Keratinocyte (primary cell): ENCODE results near the gene PIEZO1. TPM values are rescaled to one million over a fixed set of nuclear protein-coding genes. Genes with fewer than 3 reads are reported as not detected.

Experiments
- DNase-seq: peaks from one replicate; pipeline ENCODE4 v3.0.0-alpha.2; 2011; ENCODE audit warnings: low read depth, missing footprints, low spot score
- FAIRE-seq: peaks from 2 replicates; lab custom pipeline; 2011; peaks lifted over from hg19 to GRCh38; lab: Jason Lieb, UNC
- H2AFZ ChIP-seq: 2 replicates; pipeline ENCODE4 v1.6.0; 2012; ENCODE audit warnings: low read length, control low read depth, inconsistent platforms; ENCODE audit not compliant: control insufficient read depth
- H3K27ac ChIP-seq: 2 replicates; pipeline ENCODE4 v1.5.1; 2011; ENCODE audit warnings: low read length; ENCODE audit not compliant: control insufficient read depth, insufficient read depth
- H3K27me3 ChIP-seq: 3 replicates; pipeline ENCODE4 v1.6.0; 2011; ENCODE audit warnings: low read length; ENCODE audit not compliant: control insufficient read depth, insufficient read depth; ENCODE audit errors: extremely low read depth
- H3K36me3 ChIP-seq, 2 experiments: 2 replicates in 1 of 2; 3 replicates in 1 of 2; pipeline ENCODE4 v1.5.1; 2011; ENCODE audit warnings: low read length in 2 of 2, mild to moderate bottlenecking in 1 of 2; ENCODE audit not compliant: control insufficient read depth in 2 of 2, insufficient read depth in 2 of 2; ENCODE audit errors: extremely low read depth in 1 of 2
- H3K4me1 ChIP-seq: 3 replicates; pipeline ENCODE4 v1.5.1; 2011; ENCODE audit warnings: low read length; ENCODE audit not compliant: control insufficient read depth, insufficient read depth; ENCODE audit errors: extremely low read depth
- H3K4me2 ChIP-seq: 3 replicates; pipeline ENCODE4 v1.6.0; 2011; ENCODE audit warnings: low read depth, low read length; ENCODE audit not compliant: control insufficient read depth, insufficient read depth; ENCODE audit errors: extremely low read depth
- H3K4me3 ChIP-seq, 3 experiments: fragments of 200-600 bp in 1 of 3; sonication (generic) in 1 of 3; 2 replicates in 2 of 3; 3 replicates in 1 of 3; pipeline ENCODE4 v1.5.1; 2011 to 2016; ENCODE audit warnings: low read length in 3 of 3, mild to moderate bottlenecking in 3 of 3, control low read depth in 2 of 3, inconsistent platforms in 1 of 3, low read depth in 1 of 3, mixed read lengths in 1 of 3, mixed run types in 1 of 3, moderate library complexity in 1 of 3; ENCODE audit not compliant: control insufficient read depth in 2 of 3, insufficient read depth in 2 of 3; ENCODE audit errors: extremely low read depth in 1 of 3
- H3K79me2 ChIP-seq: 2 replicates; pipeline ENCODE4 v1.6.0; 2012; ENCODE audit warnings: low read length; ENCODE audit not compliant: control insufficient read depth, insufficient read depth
- H3K9ac ChIP-seq: 3 replicates; pipeline ENCODE4 v1.6.0; 2011; ENCODE audit warnings: low read length; ENCODE audit not compliant: control insufficient read depth, insufficient read depth; ENCODE audit errors: extremely low read depth
- H3K9me1 ChIP-seq: 3 replicates; pipeline ENCODE4 v1.6.0; 2011; ENCODE audit warnings: low read length; ENCODE audit not compliant: control insufficient read depth, insufficient read depth; ENCODE audit errors: extremely low read depth
- H3K9me3 ChIP-seq: 2 replicates; pipeline ENCODE4 v1.5.1; 2012; ENCODE audit warnings: low read depth, low read length; ENCODE audit not compliant: control insufficient read depth
- H4K20me1 ChIP-seq: 3 replicates; pipeline ENCODE4 v1.6.0; 2011; ENCODE audit warnings: low read length; ENCODE audit not compliant: control insufficient read depth, insufficient read depth; ENCODE audit errors: extremely low read depth
- CTCF ChIP-seq, 3 experiments: IDR thresholded peaks in 1 of 3; conservative IDR thresholded peaks in 1 of 3; optimal IDR thresholded peaks in 1 of 3; 2 replicates in 2 of 3; 3 replicates in 1 of 3; pipeline versions ENCODE3 to v1.5.1; 2011; ENCODE audit warnings: low read length in 3 of 3, mild to moderate bottlenecking in 3 of 3, moderate library complexity in 2 of 3, control low read depth in 1 of 3, inconsistent platforms in 1 of 3; ENCODE audit not compliant: insufficient read depth in 2 of 3; ENCODE audit errors: extremely low read depth in 1 of 3
- EZH2 ChIP-seq: IDR thresholded peaks from one replicate; pipeline ENCODE4 v1.6.1; 2012; ENCODE audit warnings: inconsistent platforms, mild to moderate bottlenecking, low read length, moderate library complexity
- dilution Hi-C: fragments of 300-500 bp; cut with MboI; formaldehyde crosslinking; loops from one replicate; pipeline ENCODE4 v1.7.0; 2020; ENCODE audit warnings: low sequenced_read_pairs; ENCODE audit not compliant: extremely low pct_ligation_motif_present
- polyA plus RNA-seq, 5 experiments: library from polyadenylated mRNA; depleted of rRNA in 3 of 5; stranded (reverse) in 3 of 5; stranded (forward) in 1 of 5; unstranded in 1 of 5; fragments of >200 nt; gene quantifications; 1 replicate in 1 of 5; 2 replicates in 3 of 5; 3 replicates in 1 of 5; pipeline versions ENCODE4 v1.2.1 to v1.2.3, GENCODE V29; 2011 to 2012; ENCODE audit warnings: missing spikeins in 2 of 5, low read depth in 1 of 5, low replicate concordance in 1 of 5

PIEZO1 gene
- polyA plus RNA-seq, 1 donor (not counting 4 experiments of a cell fraction or from before 2014, with no cell fraction given), result 62.8 TPM

GRCh38 chr16:88769617-88770460 is 15.2 kb downstream of the PIEZO1 start:
- H3K36me3 ChIP-seq, result peaks cover 9 to 11% of the 10 kb centered on the region in 2 experiments
- no peak for FAIRE-seq
- H3K27me3 ChIP-seq, result no peaks in the 10 kb centered on the region
- peak overlapping the region; percentile 74 for H3K9ac ChIP-seq
- peaks cover 13% of the 10 kb centered on the region for H3K9me1 ChIP-seq
- TF ChIP-seq CTCF (optimal IDR thresholded peaks at IDR 0.05 in 1 of 3, IDR thresholded peaks at IDR 0.05 in 1 of 3, conservative IDR thresholded peaks at IDR 0.05 in 1 of 3; ENCODE audit: extremely low read depth in 1 of 3, insufficient read depth in 2 of 3, low read length in 3 of 3), result no peak
- no peak for TF ChIP-seq EZH2
- H3K4me2 ChIP-seq, result peak overlapping the region; percentile 81
- no peak for DNase-seq
- peak overlapping the region; percentile 81 for H3K27ac ChIP-seq
- no peak overlapping the region for H2AFZ ChIP-seq
- peaks cover 41% of the 10 kb centered on the region for H3K4me1 ChIP-seq
- dilution Hi-C loops, result loop anchor here (25.0 kb wide), 1 partner anchor 108 kb away; the partner anchor contains the start of genes CYBA and MVD
- no peaks in the 10 kb centered on the region for H3K9me3 ChIP-seq
- peak overlapping the region in 2 of 3 experiments; percentile 37 to 38 for H3K4me3 ChIP-seq
- H4K20me1 ChIP-seq, result peaks cover 57% of the 10 kb centered on the region
- H3K79me2 ChIP-seq, result peaks cover 95% of the 10 kb centered on the region

GRCh38 chr16:88768071-88768783 is 16.8 kb downstream of the PIEZO1 start:
- Histone ChIP-seq H3K9me3 (no peaks in the 10 kb centered on the region), H3K27me3 (no peaks in the 10 kb centered on the region), H2AFZ (no peak overlapping the region), H3K4me3 (no peak overlapping the region), H3K27ac (no peak overlapping the region), H4K20me1 (peaks cover 57% of the 10 kb centered on the region), H3K36me3 (peaks cover 14 to 16% of the 10 kb centered on the region in 2 experiments), H3K9ac (no peak overlapping the region), H3K4me1 (peaks cover 52% of the 10 kb centered on the region), H3K9me1 (peaks cover 14% of the 10 kb centered on the region), H3K4me2 (no peak overlapping the region), H3K79me2 (peaks cover 93% of the 10 kb centered on the region)
- TF ChIP-seq EZH2 (no peak), CTCF (optimal IDR thresholded peaks at IDR 0.05 in 1 of 3, IDR thresholded peaks at IDR 0.05 in 1 of 3, conservative IDR thresholded peaks at IDR 0.05 in 1 of 3; ENCODE audit: extremely low read depth in 1 of 3, insufficient read depth in 2 of 3, low read length in 3 of 3) (no peak)
- dilution Hi-C loops, result loop anchor here (25.0 kb wide), 1 partner anchor 106 kb away; the partner anchor contains the start of genes CYBA and MVD
- no peak for DNase-seq
- FAIRE-seq, result no peak
